ENCODE measurements around the gene CEACAM3.
"Not testable (repeated sequence)": the region's sequence is repeated elsewhere in the genome, so short reads cannot be mapped to it uniquely, and the experiment has no call there.

DNA sequence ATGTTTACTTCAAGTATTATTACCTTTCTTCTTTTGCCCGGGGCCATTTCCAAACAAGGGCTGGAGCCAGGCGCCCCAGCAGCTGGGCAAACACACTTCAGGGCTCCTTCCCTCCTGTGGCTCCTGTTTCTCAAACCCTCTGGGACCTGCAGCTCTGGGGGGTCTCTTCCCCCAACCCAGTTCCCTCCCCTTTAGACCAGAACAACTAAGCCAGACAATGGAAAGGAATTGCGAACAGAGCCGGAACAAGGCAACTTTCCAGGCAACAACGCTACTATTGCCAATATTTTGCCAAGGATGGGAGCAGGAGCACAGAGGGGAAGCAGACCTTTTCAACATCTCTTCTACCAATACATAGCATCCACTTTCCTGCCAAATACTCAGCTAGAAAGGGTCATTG, 7.3 kb upstream of the CEACAM3 start:
- TF ChIP-seq, protein P1, sequence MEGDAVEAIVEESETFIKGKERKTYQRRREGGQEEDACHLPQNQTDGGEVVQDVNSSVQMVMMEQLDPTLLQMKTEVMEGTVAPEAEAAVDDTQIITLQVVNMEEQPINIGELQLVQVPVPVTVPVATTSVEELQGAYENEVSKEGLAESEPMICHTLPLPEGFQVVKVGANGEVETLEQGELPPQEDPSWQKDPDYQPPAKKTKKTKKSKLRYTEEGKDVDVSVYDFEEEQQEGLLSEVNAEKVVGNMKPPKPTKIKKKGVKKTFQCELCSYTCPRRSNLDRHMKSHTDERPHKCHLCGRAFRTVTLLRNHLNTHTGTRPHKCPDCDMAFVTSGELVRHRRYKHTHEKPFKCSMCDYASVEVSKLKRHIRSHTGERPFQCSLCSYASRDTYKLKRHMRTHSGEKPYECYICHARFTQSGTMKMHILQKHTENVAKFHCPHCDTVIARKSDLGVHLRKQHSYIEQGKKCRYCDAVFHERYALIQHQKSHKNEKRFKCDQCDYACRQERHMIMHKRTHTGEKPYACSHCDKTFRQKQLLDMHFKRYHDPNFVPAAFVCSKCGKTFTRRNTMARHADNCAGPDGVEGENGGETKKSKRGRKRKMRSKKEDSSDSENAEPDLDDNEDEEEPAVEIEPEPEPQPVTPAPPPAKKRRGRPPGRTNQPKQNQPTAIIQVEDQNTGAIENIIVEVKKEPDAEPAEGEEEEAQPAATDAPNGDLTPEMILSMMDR (IDR thresholded peaks at IDR 0.05; ENCODE audit: low read length), result not testable (repeated sequence)
- not testable (repeated sequence) for TF ChIP-seq EZH2 (IDR thresholded peaks at IDR 0.05; ENCODE audit: borderline replicate concordance, low read length)

All from OCI-LY1 (cell line).